Caki2 (cell line): Measurements from ENCODE around the gene TMEM94. TPM values are rescaled to one million over a fixed set of nuclear protein-coding genes. Genes with fewer than 3 reads are reported as not detected.
"Not testable (repeated sequence)": the region's sequence is repeated elsewhere in the genome, so short reads cannot be mapped to it uniquely, and the experiment has no call there.

Experiments used
- DNase-seq: peaks from one replicate; pipeline ENCODE4 v3.0.0-alpha.2; 2015; ENCODE audit warnings: low read depth
- in situ Hi-C: cut with HindIII; loops from 2 replicates; pipeline ENCODE4 v1.10.0; 2016; ENCODE audit warnings: low sequenced_read_pairs, low pct_unique_long_range_greater_than_20kb, mixed read lengths
- total RNA-seq: library from RNA; depleted of rRNA; stranded (reverse); fragments of >200 nt; shearing (Covaris generic); gene quantifications from 2 replicates; pipeline ENCODE4 v1.2.3, GENCODE V29; 2014; ENCODE audit warnings: low replicate concordance; rRNA removed

Gene TMEM94
- total RNA-seq, result 65.8 and 66.0 TPM in 2 replicates

DNA sequence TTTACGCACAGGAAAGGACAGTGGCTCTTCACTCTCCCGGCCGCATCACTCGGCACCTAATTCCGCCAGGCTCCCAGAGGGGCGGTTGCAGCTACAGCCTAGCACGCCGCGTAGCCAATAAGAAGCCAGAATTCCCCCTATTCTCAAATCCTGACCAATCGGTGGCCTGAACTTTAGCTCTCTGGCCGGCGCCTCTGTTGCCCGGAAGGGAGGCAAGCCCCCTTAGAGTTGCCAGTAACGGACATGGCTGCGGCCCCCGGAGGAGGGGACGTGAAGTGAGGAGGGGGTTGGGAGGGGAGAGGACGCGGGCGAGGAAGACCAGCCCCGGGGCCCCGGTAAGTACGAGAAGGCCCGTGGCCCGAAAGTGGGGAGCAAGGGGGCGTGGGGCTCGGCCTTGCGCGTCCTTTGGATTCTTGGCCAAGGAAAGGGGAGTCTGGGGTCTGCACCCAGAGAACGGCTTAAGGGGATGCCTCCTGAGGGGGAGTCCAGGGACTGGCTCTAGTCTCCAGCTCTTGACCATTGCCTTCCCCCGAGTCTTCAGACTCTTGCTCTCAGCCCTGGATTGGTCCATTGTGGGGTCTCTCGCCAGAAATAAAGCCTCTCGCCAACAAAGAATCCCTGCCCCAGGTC, at the start of gene TMEM94:
TMEM94 (plus strand) TSS at position 219 of the 630 bp plus-strand sequence. CDS start 15,271 bp downstream, outside the sequence.
- peak; percentile 96 for DNase-seq
- in situ Hi-C loops, result no loop called here

DNA sequence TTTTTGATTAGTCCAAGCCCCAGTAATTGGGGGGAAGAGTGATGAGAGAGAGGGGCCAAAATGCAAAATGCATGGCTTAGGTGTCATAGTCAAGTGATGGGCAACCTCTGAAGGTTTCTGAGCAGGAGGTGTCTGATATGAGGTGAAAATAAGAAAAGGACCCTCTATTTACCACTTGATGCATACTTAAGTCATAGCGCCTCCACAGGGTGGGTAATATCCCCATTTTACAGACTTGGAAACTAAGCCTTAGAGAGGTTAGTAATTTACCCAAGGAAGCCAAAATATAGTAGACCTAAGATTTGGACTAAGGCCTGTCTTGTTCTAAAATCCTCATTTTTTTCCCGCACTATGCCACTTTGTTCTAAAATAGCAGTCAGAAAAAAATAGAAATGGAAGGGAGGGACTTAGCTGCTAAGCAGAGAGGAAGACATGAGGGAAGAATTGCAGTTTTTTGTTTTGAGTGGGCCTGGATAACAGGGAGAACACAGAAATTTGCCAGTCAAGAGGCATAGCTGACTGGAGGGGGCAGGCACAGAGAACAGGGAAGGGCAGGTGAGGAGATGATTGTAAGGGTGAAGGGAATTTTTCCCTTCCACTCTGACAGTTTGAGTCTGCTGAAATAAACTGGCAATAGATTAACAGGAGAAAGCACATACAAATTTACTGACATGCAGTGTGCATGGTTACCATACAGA, 48.6 kb upstream of the TMEM94 start:
- no peak for DNase-seq
- in situ Hi-C loops, result no loop called here

DNA sequence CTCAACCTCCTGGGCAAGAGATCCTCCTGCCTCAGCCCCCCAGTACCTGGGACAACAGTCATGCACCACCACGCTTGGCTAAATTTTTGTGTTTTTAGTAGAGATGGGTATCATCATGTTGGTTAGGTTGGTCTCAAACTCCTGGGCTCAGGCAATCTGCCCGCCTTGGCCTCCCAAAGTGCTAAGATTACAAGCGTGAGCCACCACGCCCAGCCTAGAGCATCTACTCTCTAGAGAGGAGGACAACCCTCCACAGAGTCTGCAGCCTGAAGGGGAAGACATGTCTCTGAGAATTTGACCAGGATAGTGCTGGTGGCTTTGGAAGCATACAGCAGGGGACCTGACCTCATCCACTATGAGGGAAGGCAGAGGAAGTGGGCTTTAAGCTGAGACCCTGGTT, 46.3 kb upstream of the TMEM94 start:
- in situ Hi-C loops, result no loop called here
- DNase-seq, result no peak

DNA sequence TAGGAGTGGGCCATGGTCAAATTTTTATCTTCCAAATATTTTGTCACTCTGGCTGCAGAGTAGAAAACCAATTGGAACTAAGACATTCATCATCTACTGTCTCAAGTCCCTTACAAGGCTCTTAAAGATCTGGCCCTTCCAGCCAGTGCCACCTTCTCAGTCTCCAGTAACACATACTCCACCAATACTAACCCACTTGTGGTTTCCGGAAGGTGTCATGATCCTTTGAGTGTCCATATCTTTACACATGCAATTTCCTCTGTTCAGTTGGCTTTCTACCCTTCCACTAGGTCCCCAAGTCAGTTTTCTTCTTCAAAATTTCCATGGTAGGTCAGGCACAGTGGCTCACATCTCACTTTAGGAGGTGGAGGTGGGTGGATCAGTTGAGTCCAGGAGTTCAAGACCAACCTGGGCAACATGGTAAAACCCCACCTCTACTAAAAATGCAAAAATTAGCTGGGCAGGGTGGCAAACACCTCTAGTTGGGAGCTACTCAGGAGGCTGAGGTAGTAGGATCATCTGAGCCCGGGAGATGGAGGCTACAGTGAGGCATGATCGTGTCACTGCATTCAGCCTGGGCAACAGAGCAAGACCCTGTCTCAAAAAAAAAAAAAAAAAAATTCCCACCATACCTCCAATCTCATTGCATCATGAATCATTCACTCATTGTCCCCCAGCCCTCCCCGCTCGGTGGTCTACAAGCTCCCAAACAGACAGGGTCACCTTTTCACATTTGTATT, 44.9 kb upstream of the TMEM94 start:
- DNase-seq, result no peak
- in situ Hi-C loops, result no loop called here

DNA sequence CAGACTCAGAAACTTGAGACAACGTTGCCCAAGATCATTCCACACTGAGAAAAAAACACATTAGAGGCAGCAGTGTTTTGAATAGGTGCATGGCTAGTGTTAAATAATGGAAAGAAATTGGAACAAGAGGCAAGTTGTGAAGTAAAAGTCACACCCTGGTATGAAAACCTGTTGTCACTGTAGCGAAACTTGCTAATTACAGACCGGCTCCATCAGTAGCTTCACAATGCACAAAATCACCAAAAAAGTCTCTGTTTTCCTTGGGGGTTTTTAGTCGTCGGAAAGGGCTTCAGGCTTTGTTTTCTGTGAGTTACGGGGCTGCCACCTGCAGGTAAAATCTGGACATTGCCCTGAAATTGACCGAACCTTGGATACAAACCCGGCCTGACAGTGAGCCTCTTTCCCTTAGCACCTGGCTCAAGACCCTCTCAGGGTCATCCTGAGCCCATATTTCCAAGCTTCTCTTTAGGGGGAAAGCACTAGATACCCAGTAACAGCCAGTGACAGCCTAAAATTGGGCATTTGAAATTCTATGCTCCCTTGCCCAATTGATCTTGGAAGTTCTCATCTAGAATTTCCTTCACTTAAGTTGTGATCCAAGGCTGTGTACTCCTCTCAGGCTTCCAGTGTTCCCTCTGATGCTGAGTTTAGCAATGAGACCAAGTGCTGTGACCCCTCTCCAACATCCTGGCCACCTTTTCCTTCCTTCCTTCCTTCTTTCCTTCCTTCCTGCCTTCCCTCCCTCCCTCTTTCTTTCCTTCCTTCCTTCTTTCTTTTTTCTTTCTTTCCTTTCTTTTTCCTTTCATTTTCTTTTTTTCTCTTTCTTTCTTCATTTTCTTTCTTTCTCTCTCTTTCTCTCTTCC, 43.7 kb upstream of the TMEM94 start:
- DNase-seq, result peak; percentile 63
- in situ Hi-C loops, result no loop called here

DNA sequence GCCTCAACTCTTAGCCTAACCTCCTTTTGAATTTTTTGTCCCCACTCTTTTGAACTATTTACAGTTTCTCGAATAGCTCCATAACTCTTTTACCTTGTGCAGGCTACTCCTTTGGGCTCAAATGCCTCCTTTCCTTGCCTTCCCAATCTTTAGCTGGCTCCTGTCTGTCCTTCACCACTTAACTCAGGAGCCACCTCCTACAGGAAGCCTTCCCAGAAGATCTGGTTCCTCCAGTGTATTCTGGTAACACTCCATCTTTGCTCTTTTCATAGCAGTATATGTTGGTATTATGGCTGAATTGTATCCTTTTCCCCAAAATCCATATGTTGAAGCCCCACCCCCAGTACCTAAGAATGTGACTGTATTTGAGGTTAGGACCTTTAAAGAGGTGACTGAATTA, 41.9 kb upstream of the TMEM94 start:
- in situ Hi-C loops, result no loop called here
- DNase-seq, result no peak

DNA sequence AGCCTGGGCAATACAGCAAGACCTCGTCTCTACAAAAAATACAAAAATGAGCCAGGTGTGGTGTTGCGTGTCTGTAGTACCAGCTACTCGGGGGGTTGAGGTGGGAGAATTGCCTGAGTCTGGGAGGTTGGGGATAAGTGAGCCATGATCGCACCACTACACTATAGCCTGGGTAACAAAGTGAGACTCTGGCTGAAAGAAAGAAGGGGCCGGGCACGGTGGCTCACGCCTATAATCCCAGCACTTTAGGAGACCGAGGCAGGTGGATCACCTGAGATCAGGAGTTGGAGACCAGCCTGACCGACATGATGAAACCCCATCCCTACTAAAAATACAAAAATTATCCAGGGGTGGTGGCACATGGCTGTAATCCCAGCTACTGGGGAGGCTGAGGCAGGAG, 40.4 kb upstream of the TMEM94 start:
- DNase-seq, result no peak
- in situ Hi-C loops, result no loop called here

DNA sequence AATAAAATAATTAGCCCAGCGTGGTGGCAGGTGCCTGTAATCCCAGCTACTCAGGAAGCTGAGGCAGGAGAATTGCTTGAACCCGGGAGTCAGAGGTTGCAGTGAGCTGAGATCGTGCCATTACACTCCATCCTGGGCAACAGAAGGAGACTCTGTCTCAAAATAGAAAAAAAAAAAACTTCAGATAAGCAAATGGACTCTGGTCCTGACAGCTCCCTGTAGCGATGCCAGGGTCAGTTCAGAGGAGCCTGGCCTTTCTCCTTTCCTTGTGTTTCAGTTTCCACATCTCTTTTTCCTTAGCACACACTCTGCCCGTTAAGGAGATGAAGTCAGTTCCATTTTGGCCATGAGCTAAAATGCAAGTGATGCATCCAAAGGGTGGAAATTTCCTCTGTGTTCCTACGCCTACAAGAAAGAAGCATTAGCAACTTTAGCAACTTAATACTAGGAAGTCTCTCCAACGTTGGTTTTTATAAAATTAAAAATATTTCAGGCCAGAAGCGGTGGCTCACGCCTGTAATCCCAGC, 39.3 kb upstream of the TMEM94 start:
- in situ Hi-C loops, result no loop called here
- DNase-seq, result no peak

DNA sequence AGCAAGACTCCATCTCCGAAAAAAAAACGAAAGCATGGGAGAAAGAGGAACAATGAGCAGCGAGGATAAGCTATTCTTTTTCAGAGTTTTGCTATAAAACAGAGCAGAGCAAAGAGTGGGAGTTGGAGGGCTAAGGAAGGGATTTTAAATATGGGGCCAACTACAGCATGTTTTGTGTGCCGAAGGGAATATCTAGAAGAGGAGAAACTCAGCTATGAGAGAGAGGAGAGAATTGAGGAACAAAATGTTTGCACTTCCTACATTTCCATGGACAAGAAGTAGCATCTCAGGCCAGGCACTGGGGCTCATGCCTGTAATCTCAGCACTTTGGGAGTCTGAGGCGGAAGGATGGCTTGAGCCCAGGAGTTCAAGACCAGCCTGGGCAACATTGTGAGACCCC, 37.9 kb upstream of the TMEM94 start:
- in situ Hi-C loops, result no loop called here
- DNase-seq, result no peak

DNA sequence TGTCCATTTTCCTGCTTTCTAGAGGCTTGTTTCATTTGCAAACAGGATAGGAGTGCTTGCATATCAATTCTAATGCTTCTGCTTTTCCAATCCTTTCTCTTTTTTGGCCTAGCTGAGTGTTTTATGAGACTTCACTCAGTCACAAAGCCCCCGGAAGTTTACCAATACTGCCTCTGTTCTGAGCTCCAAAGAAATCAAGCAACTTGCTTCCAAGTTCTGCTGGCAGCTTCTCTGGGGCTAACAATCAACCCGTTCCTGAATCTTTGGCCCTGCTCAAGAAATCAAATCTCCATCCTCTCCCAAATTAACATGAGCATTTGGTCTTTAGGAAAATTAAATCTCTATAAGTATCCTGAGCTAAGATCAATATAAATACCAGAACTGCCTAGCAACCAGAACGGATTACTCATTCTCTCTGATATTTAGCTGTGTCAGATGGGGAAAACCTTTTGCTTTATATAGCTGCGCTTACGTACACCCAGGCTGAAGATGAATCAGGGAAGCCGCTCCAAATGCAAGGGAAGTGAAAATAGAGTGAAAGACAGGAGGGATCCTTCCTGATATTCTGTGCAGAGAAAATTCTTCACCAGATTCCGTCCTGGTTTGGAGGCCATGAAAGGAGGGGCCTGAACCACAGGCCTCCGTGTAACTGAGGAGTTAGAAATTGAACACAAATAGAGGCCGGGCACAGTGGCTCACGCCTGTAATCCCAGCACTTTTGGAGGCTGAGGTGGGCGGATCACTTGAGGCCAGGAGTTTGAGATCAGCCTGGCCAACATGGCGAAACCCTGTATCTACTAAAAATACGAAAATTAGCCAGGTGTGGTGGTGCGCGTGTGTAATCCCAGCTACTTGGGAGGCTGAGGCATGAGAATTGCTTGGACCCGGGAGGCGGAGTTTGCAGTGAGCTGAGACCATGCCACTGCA, 27.6 kb upstream of the TMEM94 start:
- peak; percentile 88 for DNase-seq
- in situ Hi-C loops, result no loop called here

DNA sequence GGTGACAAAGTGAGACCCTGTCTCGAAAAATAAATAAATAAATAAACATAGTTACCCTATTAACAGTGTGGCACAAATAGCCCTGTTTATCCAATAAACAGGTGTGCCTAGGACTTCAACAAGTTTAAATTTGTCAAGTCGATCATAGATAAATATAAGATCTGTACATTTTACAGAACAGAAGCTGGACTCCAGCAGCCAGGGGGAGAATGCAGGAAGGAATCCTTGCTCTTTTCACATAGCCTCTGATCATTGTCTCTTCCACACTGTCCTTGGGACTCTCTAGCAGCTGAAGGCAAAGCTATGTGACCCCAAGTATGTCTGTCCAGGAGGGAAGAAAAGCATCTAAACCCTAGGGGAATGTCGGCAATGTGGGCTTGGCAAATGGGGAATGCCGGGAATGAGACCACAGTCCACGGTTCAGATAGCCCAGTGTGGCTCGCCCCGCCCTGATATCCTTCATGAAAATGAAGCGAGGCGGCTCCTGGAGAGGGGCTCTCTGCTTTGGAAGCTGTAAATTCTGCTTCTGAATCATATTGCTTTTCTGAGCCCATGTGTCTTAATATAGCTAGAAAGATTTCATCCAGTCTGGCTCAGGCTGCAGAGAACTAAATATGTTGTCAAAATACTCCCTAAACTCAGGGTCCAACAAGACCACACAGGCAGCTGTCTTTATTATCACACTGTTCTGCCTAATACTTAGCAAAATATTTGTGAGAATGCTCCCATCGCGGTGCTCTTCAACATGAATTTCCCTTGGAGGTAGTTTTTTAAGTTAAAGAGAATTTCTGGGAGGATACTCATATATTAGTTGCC, 26.1 kb upstream of the TMEM94 start:
- peak; percentile 97 for DNase-seq
- in situ Hi-C loops, result no loop called here

DNA sequence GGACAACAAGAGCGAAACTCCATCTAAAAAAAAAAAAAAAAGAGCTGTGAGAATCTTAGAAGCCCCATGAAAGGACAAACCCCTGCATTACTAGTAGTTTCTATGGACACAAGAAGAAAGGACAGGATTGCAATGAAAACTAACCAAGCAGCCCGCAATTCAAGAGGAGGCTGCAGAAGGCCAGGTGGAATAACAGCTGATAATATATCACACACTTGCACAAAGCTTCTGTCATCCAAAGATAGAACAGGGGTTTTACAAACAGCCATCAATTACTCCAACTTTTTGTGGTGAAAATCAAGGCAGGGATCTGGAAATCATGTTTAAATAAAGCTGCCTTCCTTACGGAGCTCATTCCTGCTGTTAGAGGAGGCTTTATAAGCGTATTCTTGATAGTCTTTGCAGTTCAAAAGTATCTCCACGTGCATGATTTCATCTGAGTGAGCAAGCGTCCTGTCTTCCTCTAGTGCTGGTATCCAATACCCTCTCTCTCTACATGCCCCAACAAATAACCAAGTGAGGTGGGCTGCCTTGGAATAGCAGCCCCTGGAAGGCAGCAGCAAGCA, 23.1 kb upstream of the TMEM94 start:
- DNase-seq, result no peak
- in situ Hi-C loops, result no loop called here

DNA sequence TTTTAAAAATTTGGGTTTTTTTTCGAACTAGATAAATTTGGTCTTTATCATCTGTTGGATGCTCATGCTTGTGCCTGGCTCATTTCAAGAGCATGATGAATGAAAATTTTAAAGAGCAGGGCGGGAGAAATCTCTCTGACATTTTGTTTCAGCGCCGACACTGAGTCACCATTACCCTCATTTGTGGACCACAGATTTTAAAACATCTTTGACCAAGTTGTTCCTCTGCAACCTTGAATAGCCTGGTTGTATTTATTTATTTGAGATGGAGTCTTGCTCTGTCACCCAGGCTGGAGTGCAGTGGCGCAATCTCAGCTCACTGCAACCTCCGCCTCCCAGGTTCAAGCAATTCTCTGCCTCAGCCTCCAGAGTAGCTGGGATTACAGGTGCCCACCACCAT, 22.0 kb upstream of the TMEM94 start:
- DNase-seq, in situ Hi-C loops: not testable (repeated sequence)

DNA sequence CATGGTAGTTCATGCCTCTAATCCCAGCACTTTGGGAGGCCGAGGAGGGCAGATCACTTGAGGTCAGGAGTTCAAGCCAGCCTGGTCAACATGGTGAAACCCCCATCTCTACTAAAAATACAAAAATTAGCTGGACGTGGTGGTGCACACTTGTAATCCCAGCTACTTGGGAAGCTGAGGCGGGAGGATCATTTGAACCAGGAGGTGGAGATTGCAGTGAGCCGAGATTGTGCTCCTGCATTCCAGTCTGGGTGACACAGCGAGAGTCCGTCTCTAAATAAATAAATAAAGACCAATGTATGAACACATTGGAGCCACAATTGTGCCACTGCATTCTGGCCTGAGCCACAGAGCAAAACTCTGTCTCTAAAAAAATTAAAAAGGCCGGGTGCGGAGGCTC, 19.0 kb upstream of the TMEM94 start:
- DNase-seq, in situ Hi-C loops: not testable (repeated sequence)

DNA sequence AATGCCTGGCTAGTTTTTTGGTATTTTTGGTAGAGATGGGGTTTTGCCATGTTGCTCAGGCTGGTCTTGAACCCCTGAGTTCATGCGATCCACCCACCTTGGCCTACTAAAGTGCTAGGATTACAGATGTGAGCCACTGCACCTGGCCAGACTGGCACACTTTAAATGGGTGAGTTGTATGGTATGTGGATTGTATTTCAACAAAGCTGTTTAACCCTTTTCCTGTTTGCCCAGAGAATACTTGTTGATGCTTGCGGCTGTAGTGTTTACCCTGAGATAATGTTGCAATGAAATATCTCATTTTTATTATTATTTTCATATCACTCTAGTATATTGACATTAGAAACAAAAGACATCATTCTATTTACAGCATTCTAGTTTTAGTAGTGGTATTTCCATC, 17.1 kb upstream of the TMEM94 start:
- in situ Hi-C loops, result no loop called here
- no peak for DNase-seq

DNA sequence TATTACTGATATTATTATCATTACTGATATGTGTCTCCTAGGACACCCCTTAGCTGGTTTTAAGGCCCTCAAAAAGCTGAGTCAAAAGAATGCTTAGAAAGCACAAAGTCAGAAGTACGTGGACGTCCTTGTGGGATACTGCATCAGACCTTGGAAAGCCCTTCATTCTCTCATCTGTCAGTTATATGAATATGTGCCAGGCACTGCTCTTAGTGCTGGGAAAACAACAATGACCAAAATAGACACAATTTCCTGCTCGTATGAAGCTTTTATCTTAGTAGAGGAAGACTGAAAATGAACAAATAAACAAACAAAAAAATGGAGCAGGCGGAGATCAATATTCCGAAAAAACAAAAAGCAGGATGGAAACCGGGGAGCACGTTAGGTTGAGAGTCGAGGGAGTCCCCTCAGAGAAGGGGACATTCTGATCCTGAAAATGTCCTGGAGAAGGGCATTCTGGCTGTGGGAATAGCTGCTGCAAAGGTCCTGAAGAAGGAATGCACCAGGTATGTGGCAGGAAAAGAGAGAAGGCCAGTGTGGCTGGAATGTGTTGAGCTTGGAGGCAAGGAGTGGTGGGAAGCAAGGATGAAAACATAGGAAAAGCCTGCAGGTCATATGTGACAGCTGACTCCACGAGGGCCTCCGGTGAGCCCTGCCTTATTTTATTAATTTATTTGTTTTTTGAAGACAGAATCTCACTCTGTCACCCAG, 15.5 kb upstream of the TMEM94 start:
- DNase-seq, result no peak
- in situ Hi-C loops, result no loop called here
